Activated CD4-positive, alpha-beta T cell treated with anti-CD3 and anti-CD28 coated beads for 36 hours (primary cell): ENCODE measurements around the gene NGEF. TPM values are rescaled to one million over a fixed set of nuclear protein-coding genes. Genes with fewer than 3 reads are reported as not detected.

Source experiments
- ATAC-seq: fragments of 200-7000 bp; cut with Tn5 transposase; one replicate; pipeline ENCODE4 v1.10.0; 2021; ENCODE audit warnings: mild to moderate bottlenecking, moderate library complexity
- CTCF ChIA-PET: fragments of 350-600 bp; sonication (Branson Sonifier 250); formaldehyde crosslinking; loops from one replicate; lab custom pipeline; 2021; ENCODE audit warnings: antibody characterized with exemption; lab: Charles Lee
- POLR2A ChIA-PET: fragments of 350-600 bp; sonication (Branson Sonifier 250); formaldehyde crosslinking; loops from one replicate; lab custom pipeline; 2021; ENCODE audit warnings: antibody characterized with exemption, inconsistent platforms; lab: Charles Lee
- DNase-seq: peaks from one replicate; pipeline ENCODE4 v3.0.0-alpha.2; 2020
- H3K27ac Mint-ChIP-seq: one replicate; pipeline ENCODE4 v1.8.0; 2021; ENCODE audit warnings: mixed read lengths
- H3K27me3 Mint-ChIP-seq: one replicate; pipeline ENCODE4 v1.8.0; 2021; ENCODE audit warnings: mixed read lengths
- H3K36me3 Mint-ChIP-seq: one replicate; pipeline ENCODE4 v1.8.0; 2021; ENCODE audit warnings: low read depth, mixed read lengths
- H3K4me1 Mint-ChIP-seq: one replicate; pipeline ENCODE4 v1.8.0; 2021; ENCODE audit warnings: mixed read lengths
- H3K4me3 Mint-ChIP-seq: one replicate; pipeline ENCODE4 v1.8.0; 2021; ENCODE audit warnings: mild to moderate bottlenecking, moderate library complexity, mixed read lengths
- H3K9me3 Mint-ChIP-seq: one replicate; pipeline ENCODE4 v1.8.0; 2021; ENCODE audit warnings: low read depth, mixed read lengths
- intact Hi-C, 2 experiments: fragments of 100-400 bp; cut with DNase I in 1 of 2; cut with micrococcal nuclease in 1 of 2; formaldehyde crosslinking; loops; one replicate each; pipeline versions ENCODE4 v1.14.2 to v1.15.1; 2022 to 2024; cut with DNase I, micrococcal nuclease
- total RNA-seq, 2 experiments: library from RNA; stranded (reverse); gene quantifications; one replicate each; pipeline ENCODE4 v1.2.3, GENCODE V29; 2021

The NGEF gene
- total RNA-seq, 2 experiments from 2014 or later, result 1.5 to 2.0 TPM

DNA sequence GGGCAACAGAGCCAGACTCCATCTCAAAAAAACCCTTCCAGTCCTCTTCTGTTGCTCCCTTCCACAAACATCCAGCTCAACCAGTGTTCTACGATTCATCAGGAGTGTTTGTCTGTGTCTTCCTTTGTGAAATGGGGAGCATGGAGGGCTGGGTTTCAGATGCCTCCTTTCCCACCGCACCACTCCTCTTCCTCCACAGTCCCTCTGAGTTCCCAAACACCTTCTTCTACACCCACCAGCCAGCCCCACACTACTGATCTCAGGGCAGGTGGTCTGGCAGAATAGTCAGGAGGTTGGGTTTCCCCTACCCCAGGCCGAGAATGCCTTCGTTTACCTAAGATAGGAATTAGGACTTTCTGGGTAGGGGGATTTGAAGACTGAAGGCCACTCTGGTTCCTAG, 36.9 kb downstream of the NGEF start:
- no peak overlapping the region for H3K4me3 Mint-ChIP-seq
- intact Hi-C loops, result no loop called here
- H3K36me3 Mint-ChIP-seq, result no peaks in the 10 kb centered on the region
- no peaks in the 10 kb centered on the region for H3K27me3 Mint-ChIP-seq
- POLR2A ChIA-PET, result no interaction called here
- CTCF ChIA-PET, result interaction anchor here (0.6 kb wide), 1 partner anchor 124 kb away, joined by 3 read pairs; no protein-coding TSS in a partner anchor
- H3K27ac Mint-ChIP-seq, result no peak overlapping the region
- DNase-seq (no peak), ATAC-seq (no peak)
- no peaks in the 10 kb centered on the region for H3K9me3 Mint-ChIP-seq
- no peaks in the 10 kb centered on the region for H3K4me1 Mint-ChIP-seq

DNA sequence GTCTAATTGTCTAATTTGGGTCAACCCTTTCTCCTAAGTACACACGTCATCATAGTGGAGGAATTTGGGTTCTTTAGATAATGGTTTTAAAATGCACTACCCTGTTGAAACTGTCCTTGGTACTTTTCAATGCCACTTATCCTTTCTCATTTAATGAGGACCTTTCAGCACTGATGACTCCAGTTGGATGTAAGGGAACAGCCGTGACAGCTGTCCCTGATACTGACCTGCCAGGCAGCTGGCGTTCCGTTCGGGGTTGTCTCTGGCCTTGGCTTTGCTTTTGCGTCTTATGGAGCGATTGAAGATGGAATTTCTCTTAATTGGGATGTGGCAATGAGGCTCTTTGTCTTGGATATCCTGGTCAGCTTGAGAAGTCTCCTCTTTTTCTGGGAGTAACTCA, 38.7 kb downstream of the NGEF start:
- H3K4me1 Mint-ChIP-seq, result no peaks in the 10 kb centered on the region
- ATAC-seq (no peak), DNase-seq (no peak)
- H3K27me3 Mint-ChIP-seq, result peaks cover 2% of the 10 kb centered on the region
- no peaks in the 10 kb centered on the region for H3K36me3 Mint-ChIP-seq
- ChIA-PET CTCF (no interaction called here), POLR2A (no interaction called here)
- no peaks in the 10 kb centered on the region for H3K9me3 Mint-ChIP-seq
- no peak overlapping the region for H3K4me3 Mint-ChIP-seq
- no peak overlapping the region for H3K27ac Mint-ChIP-seq
- intact Hi-C loops, result no loop called here

DNA sequence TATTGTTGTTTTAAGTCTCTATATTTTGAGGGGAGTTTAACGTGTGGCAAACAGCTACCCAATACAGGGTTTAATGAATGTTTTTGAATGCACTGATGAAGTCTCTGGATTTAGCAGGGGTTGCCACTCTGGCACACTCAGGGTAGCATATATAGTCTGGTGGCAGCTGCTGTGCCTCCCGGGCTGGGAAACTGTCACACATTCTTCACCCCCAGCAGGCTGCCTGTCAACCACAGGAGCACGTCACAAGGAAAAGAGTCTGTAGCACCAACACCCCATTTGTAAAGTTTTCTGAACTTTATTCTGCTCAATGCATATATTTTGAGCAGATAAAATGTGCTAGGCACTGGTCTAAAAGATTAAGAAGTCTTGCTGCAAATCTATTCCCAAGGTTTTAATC, 39.3 kb downstream of the NGEF start:
- Mint-ChIP-seq H3K27me3 (peaks cover 4% of the 10 kb centered on the region), H3K4me1 (no peaks in the 10 kb centered on the region), H3K4me3 (no peak overlapping the region), H3K36me3 (no peaks in the 10 kb centered on the region), H3K27ac (no peak overlapping the region), H3K9me3 (no peaks in the 10 kb centered on the region)
- ChIA-PET POLR2A (no interaction called here), CTCF (interaction anchor here (0.6 kb wide), 1 partner anchor 364 kb away, joined by 4 read pairs; no protein-coding TSS in a partner anchor)
- ATAC-seq (no peak), DNase-seq (no peak)
- intact Hi-C loops, result no loop called here

DNA sequence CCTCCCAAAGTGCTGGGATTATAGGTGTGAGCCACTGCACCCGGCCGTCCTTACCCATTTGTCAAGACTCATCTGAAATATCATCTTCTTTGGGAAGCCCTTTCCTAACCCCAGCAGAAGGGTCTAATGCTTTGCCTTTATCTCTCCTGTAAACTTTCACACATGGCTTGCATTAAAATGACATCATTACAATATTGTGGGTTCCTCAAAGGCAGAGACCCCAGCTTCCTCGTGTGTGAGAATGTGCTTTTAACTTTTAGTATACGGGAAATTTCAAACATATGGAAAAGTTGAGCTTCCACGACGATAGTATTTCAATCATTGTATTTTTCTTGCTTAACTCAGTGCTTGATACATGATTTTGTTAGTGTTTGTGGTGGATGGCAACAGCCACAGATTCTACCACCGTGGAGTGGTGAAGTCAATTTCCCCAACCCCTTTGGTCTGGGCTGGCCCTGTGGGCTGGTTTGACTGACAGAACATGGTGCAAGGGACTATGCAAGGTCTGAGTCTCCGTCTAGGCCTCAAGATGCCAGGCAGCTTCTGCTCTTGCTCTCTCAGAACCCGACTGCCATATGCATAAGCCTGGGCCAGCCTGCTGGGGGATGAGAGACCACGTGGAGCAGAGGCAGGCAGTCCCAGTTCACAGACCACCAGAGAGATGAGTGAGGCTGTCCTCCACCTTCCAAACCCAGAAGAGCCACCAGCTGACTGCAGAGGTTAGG, 39.9 kb downstream of the NGEF start:
- CTCF ChIA-PET, result interaction anchor here (0.6 kb wide), 1 partner anchor 363 kb away, joined by 4 read pairs; no protein-coding TSS in a partner anchor
- intact Hi-C loops, result no loop called here
- Mint-ChIP-seq H3K4me3 (no peak overlapping the region), H3K9me3 (no peaks in the 10 kb centered on the region), H3K27ac (no peak overlapping the region), H3K27me3 (peaks cover 4% of the 10 kb centered on the region), H3K36me3 (no peaks in the 10 kb centered on the region), H3K4me1 (no peaks in the 10 kb centered on the region)
- ATAC-seq (no peak), DNase-seq (no peak)
- POLR2A ChIA-PET, result no interaction called here

DNA sequence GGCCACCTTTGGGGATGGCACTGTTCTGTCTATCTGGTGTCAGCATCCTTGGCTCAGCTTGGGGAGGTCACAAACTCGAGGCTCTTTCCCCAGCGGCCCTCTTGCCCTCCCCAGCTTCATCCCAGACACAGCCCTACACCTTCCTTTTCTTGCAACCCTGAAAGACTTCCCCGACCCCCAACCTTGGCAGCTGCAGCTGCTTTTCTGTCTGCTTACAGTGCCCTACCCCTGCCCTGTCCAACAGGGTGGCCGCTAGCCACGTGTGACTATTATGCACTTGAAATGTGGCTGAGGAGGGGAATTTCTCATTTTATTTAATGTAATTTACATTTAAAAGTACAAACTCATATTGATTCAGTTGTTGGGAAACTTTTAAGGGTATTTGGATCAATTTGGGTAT, 41.3 kb downstream of the NGEF start:
- ATAC-seq, result no peak
- H3K27me3 Mint-ChIP-seq, result peaks cover 5% of the 10 kb centered on the region

DNA sequence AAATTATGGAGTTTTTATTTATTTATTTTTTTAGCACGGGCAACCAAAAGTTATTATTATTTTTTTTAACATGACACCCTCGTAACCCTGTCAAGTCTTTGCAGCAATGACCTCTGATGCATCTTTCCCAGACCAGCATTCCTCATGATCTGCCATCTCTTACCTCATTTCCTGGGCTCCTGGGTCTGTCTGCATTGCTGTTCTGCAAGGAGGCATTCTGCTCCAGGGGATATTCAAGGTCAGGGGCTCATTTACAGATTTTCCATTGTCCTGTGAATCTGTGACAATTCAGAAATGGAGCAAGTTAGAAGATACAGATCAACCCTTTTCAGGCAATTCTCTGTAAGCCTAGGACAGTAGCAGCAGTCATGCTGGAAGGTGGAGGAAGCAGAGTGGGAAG, 43.0 kb downstream of the NGEF start:
- Mint-ChIP-seq H3K4me1 (no peaks in the 10 kb centered on the region), H3K27ac (no peak overlapping the region), H3K9me3 (no peaks in the 10 kb centered on the region), H3K4me3 (no peak overlapping the region), H3K27me3 (peaks cover 7% of the 10 kb centered on the region), H3K36me3 (no peaks in the 10 kb centered on the region)
- no peak for ATAC-seq
- intact Hi-C loops, result no loop called here
- CTCF ChIA-PET, result no interaction called here
- POLR2A ChIA-PET, result no interaction called here
- no peak for DNase-seq

More for the DNA sequence above, 41.3 kb downstream of the NGEF start:
- intact Hi-C loops, result no loop called here
- Mint-ChIP-seq H3K9me3 (no peaks in the 10 kb centered on the region), H3K4me1 (no peaks in the 10 kb centered on the region), H3K4me3 (no peak overlapping the region), H3K27ac (no peak overlapping the region), H3K36me3 (no peaks in the 10 kb centered on the region)
- CTCF ChIA-PET, result no interaction called here
- POLR2A ChIA-PET, result interaction anchor here (0.6 kb wide), 1 partner anchor 381 kb away, joined by 3 read pairs; no protein-coding TSS in a partner anchor
- DNase-seq, result no peak

DNA sequence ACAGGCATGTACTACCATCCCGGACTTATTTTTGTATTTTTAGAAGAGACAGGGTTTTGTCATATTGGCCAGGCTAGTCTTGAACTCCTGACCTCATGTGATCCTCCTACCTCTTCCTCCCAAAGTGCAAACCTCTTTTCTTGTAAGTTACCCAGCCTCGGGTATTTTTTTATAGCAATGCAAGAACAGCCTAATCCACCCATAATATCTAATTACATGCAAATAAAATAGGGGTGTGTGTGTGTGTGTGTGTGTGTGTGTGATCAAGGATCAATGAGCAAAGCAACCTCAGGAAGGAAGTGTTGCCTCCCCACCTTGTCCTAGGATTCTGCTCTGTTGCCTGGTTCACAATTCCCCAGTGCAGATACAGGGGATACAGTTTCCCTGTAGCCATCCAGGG, 45.6 kb downstream of the NGEF start:
- Mint-ChIP-seq H3K4me1 (no peaks in the 10 kb centered on the region), H3K27ac (no peak overlapping the region), H3K27me3 (peaks cover 8% of the 10 kb centered on the region), H3K4me3 (no peak overlapping the region), H3K9me3 (no peaks in the 10 kb centered on the region), H3K36me3 (no peaks in the 10 kb centered on the region)
- DNase-seq, result no peak
- CTCF ChIA-PET, result no interaction called here
- no peak for ATAC-seq
- intact Hi-C loops, result no loop called here
- POLR2A ChIA-PET, result no interaction called here

DNA sequence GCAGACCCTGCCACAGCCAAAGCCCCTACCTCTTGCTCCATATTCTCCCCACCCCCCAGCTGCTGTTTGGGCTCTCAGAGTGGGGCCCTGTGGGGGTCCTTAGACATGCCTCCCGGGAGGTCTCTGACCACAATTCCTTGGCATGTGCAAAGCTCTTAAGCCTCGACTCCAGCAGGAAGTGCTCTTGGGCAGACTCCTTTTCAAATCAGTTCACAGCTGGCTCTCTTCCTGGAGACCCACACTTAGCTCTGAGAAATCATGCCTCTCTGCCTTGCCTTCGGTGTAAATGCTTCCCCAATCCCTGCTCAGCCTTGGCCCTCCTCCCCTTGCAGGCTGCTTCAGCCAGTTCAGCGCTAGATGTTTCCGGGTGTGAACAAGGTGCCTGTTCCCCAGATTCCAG, 46.9 kb downstream of the NGEF start:
- Mint-ChIP-seq H3K27me3 (peaks cover 8% of the 10 kb centered on the region), H3K36me3 (no peaks in the 10 kb centered on the region), H3K4me3 (no peak overlapping the region), H3K27ac (no peak overlapping the region), H3K4me1 (no peaks in the 10 kb centered on the region), H3K9me3 (no peaks in the 10 kb centered on the region)
- intact Hi-C loops, result no loop called here
- POLR2A ChIA-PET, result interaction anchor here (0.6 kb wide), 1 partner anchor 287 kb away, joined by 3 read pairs; no protein-coding TSS in a partner anchor
- CTCF ChIA-PET, result interaction anchor here (0.8 kb wide), 1 partner anchor 93 kb away, joined by 3 read pairs; no protein-coding TSS in a partner anchor
- no peak for ATAC-seq
- no peak for DNase-seq

DNA sequence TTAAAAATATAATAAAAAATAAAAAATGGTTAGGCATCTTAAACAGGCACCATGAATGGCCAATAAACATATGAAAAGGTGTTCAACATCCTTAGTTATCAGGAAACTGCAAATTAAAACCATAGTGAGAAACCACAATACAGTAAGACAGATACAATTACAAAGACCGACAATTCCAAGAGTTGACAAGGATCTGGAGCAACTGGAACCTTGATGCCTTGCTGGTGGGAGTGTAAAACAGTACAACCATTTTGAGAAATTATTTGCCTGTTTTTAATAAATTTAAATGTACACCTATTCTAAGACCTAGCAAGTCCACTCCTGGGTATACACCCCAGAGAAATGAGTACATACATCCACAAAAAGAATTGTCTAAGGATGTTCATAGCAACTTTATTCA, 49.1 kb downstream of the NGEF start:
- Mint-ChIP-seq H3K27ac (no peak overlapping the region), H3K9me3 (no peaks in the 10 kb centered on the region), H3K4me3 (no peak overlapping the region), H3K4me1 (no peaks in the 10 kb centered on the region), H3K27me3 (peaks cover 5% of the 10 kb centered on the region), H3K36me3 (no peaks in the 10 kb centered on the region)
- DNase-seq (no peak), ATAC-seq (no peak)
- intact Hi-C loops, result no loop called here
- POLR2A ChIA-PET, result no interaction called here
- CTCF ChIA-PET, result no interaction called here

DNA sequence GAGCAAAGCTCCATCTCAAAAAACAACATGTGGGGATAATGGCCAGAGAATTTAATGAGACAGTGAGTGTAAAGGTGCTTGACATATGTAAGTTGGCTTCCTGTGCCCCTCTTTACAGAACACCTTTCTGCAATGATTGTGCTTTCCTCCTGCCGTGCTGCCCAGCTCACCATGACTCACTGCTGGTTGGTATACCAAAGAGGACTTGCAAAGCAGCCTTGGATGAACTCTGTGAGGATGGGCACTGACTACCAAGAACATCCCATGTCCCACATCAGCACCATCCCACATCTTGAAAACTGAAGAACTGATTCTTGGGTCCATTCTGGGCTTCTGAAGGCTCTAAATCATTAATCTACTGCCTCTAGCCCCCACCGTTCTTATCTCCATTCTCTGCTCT, 52.2 kb downstream of the NGEF start:
- ChIA-PET POLR2A (no interaction called here), CTCF (interaction anchor here (0.6 kb wide), 1 partner anchor 350 kb away, joined by 4 read pairs; no protein-coding TSS in a partner anchor)
- Mint-ChIP-seq H3K4me3 (no peak overlapping the region), H3K36me3 (no peaks in the 10 kb centered on the region), H3K27ac (no peak overlapping the region), H3K27me3 (peaks cover 2% of the 10 kb centered on the region), H3K4me1 (no peaks in the 10 kb centered on the region), H3K9me3 (no peaks in the 10 kb centered on the region)
- ATAC-seq (no peak), DNase-seq (no peak)
- intact Hi-C loops, result no loop called here

DNA sequence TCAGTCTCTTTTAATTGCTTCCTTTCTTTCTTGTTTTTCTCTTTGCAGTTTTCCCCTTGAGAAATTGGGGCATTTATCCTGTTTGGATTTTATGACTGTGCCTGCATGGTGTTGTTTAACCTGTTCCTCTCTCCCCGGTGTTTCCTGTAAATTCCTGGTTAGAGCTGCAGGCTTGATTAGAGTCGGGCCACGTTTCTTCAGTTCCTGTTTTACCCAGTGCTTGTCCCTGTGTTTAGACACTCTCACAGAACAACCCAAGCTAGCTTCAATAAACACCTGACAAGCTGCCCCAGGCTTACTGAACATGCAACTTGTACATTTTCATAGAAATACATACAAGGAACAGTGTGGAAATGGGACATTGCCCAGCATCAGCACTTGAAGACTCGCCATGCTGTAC, 53.9 kb downstream of the NGEF start:
- no peak for DNase-seq

DNA sequence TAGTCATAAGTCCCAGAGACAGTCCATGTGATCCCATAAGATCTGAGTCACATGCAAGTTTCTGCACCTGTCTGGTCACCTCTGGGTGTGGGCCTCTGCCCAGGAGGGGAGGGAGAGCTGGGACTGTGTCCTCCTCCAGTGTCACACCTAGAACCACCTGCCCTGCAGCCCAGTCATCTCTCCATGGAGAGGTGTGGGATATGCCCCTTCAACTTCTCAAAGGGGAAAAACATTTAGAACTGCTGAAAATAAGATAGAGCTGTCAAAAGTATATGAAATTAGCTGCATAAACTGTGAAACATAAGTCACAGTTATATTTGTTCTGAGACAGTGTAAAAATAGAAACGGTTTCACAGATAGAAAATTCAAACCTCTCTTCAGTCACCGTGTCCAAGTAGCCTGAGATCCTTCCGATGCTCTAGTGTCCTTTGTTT, 55.4 kb downstream of the NGEF start:
- intact Hi-C loops, result no loop called here
- H3K27me3 Mint-ChIP-seq, result no peaks in the 10 kb centered on the region
- no peaks in the 10 kb centered on the region for H3K9me3 Mint-ChIP-seq
- POLR2A ChIA-PET, result no interaction called here
- DNase-seq (no peak), ATAC-seq (no peak)
- no peak overlapping the region for H3K4me3 Mint-ChIP-seq
- H3K4me1 Mint-ChIP-seq, result no peaks in the 10 kb centered on the region
- CTCF ChIA-PET, result interaction anchor here (0.5 to 1.4 kb wide), 2 partner anchors 94 to 279 kb away, joined by 3 to 4 read pairs; no protein-coding TSS in a partner anchor
- H3K36me3 Mint-ChIP-seq, result no peaks in the 10 kb centered on the region
- no peak overlapping the region for H3K27ac Mint-ChIP-seq

More for the DNA sequence above, 53.9 kb downstream of the NGEF start:
- H3K4me1 Mint-ChIP-seq, result no peaks in the 10 kb centered on the region
- no peak overlapping the region for H3K27ac Mint-ChIP-seq
- ChIA-PET CTCF (no interaction called here), POLR2A (no interaction called here)
- H3K36me3 Mint-ChIP-seq, result no peaks in the 10 kb centered on the region
- ATAC-seq, result no peak
- no peak overlapping the region for H3K4me3 Mint-ChIP-seq
- intact Hi-C loops, result no loop called here
- H3K27me3 Mint-ChIP-seq, result no peaks in the 10 kb centered on the region
- H3K9me3 Mint-ChIP-seq, result no peaks in the 10 kb centered on the region
